ENCODE results near the gene MON1A.

DNA sequence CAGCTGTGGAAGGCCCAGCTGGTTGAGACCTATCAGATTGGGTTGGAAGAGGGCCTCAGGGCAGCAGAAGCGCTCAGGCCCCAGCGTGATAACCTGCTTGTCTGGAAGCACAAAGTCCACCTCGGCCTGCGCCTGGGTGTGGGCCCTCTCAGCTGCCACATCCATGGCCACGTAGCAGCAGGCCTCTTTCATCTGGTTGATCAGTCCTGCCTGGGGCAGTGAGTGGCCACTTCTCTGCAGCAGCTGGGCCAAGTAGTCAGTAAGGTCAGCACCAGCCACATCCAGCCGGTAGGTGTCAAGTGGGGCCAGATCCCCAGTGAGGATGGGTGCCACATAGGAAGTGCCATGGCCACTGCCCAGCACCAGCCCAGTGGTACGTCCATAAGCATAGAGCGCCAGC lies 56.0 kb downstream of the MON1A start:
- TF ChIP-seq, protein P1, sequence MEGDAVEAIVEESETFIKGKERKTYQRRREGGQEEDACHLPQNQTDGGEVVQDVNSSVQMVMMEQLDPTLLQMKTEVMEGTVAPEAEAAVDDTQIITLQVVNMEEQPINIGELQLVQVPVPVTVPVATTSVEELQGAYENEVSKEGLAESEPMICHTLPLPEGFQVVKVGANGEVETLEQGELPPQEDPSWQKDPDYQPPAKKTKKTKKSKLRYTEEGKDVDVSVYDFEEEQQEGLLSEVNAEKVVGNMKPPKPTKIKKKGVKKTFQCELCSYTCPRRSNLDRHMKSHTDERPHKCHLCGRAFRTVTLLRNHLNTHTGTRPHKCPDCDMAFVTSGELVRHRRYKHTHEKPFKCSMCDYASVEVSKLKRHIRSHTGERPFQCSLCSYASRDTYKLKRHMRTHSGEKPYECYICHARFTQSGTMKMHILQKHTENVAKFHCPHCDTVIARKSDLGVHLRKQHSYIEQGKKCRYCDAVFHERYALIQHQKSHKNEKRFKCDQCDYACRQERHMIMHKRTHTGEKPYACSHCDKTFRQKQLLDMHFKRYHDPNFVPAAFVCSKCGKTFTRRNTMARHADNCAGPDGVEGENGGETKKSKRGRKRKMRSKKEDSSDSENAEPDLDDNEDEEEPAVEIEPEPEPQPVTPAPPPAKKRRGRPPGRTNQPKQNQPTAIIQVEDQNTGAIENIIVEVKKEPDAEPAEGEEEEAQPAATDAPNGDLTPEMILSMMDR (IDR thresholded peaks at IDR 0.05): no peak
- no peak for TF ChIP-seq POLR2A (IDR thresholded peaks at IDR 0.05)
